Trophoblast cell (in vitro differentiated cells and primary cell): ENCODE results near the gene SYNGR2.

Experiments used
- DNase-seq, 2 donors: peaks; one replicate each; pipeline ENCODE4 v3.0.0-alpha.2; 2016
- H2AFZ ChIP-seq: 2 replicates; pipeline ENCODE4 v1.6.1; 2013; ENCODE audit warnings: low read length, moderate library complexity, mild to moderate bottlenecking; ENCODE audit not compliant: insufficient read depth, poor library complexity
- H2AK5ac ChIP-seq: 2 replicates; pipeline ENCODE4 v1.6.1; 2013; ENCODE audit warnings: mild to moderate bottlenecking, low read length
- H2BK120ac ChIP-seq: 2 replicates; pipeline ENCODE4 v1.6.1; 2013; ENCODE audit warnings: low read length, mild to moderate bottlenecking, moderate library complexity; ENCODE audit not compliant: insufficient read depth, poor library complexity
- H2BK12ac ChIP-seq: 2 replicates; pipeline ENCODE4 v1.6.1; 2013; ENCODE audit warnings: mild to moderate bottlenecking, low read length, moderate library complexity
- H2BK5ac ChIP-seq: 2 replicates; pipeline ENCODE4 v1.6.1; 2013; ENCODE audit warnings: low read length, low read depth, moderate library complexity, mild to moderate bottlenecking; ENCODE audit not compliant: poor library complexity
- H3K14ac ChIP-seq: 2 replicates; pipeline ENCODE4 v1.6.1; 2013; ENCODE audit warnings: mild to moderate bottlenecking, low read length
- H3K18ac ChIP-seq: 2 replicates; pipeline ENCODE4 v1.6.1; 2013; ENCODE audit warnings: mild to moderate bottlenecking, low read length
- H3K23ac ChIP-seq: 2 replicates; pipeline ENCODE4 v1.6.1; 2013; ENCODE audit warnings: low read length
- H3K27ac ChIP-seq: 2 replicates; pipeline ENCODE4 v1.5.1; 2013; ENCODE audit warnings: low read depth, mild to moderate bottlenecking, inconsistent platforms, low read length, moderate library complexity
- H3K27me3 ChIP-seq: 2 replicates; pipeline ENCODE4 v1.6.1; 2013; ENCODE audit warnings: inconsistent platforms, mild to moderate bottlenecking, low read length, moderate library complexity; ENCODE audit not compliant: insufficient read depth
- H3K36me3 ChIP-seq, 2 experiments: 1 replicate in 1 of 2; 2 replicates in 1 of 2; pipeline ENCODE4 v1.6.1; 2013; ENCODE audit warnings: low read length in 2 of 2, mild to moderate bottlenecking in 2 of 2, moderate library complexity in 1 of 2; ENCODE audit not compliant: insufficient read depth in 2 of 2, control insufficient read depth in 1 of 2
- H3K4ac ChIP-seq: 2 replicates; pipeline ENCODE4 v1.6.1; 2013; ENCODE audit warnings: low read depth, mild to moderate bottlenecking, low read length, moderate library complexity
- H3K4me1 ChIP-seq, 2 experiments: 1 replicate in 1 of 2; 2 replicates in 1 of 2; pipeline ENCODE4 v1.6.1; 2013; ENCODE audit warnings: low read length in 2 of 2, mild to moderate bottlenecking in 2 of 2, moderate library complexity in 1 of 2; ENCODE audit not compliant: insufficient read depth in 2 of 2, control insufficient read depth in 1 of 2
- H3K4me2 ChIP-seq: 2 replicates; pipeline ENCODE4 v1.6.1; 2013; ENCODE audit warnings: inconsistent platforms, mild to moderate bottlenecking, low read length, moderate library complexity
- H3K4me3 ChIP-seq: 2 replicates; pipeline ENCODE4 v1.5.1; 2013; ENCODE audit warnings: mild to moderate bottlenecking, low read depth, low read length, inconsistent platforms
- H3K79me1 ChIP-seq: one replicate; pipeline ENCODE4 v1.6.1; 2013; ENCODE audit warnings: low read length
- H3K79me2 ChIP-seq: 2 replicates; pipeline ENCODE4 v1.6.1; 2013; ENCODE audit warnings: low read length, mild to moderate bottlenecking; ENCODE audit not compliant: control insufficient read depth, insufficient read depth, poor library complexity
- H3K9ac ChIP-seq: 2 replicates; pipeline ENCODE4 v1.6.1; 2013; ENCODE audit warnings: mild to moderate bottlenecking, low read length
- H3K9me3 ChIP-seq: 2 replicates; pipeline ENCODE4 v1.6.1; 2013; ENCODE audit warnings: low read depth, mild to moderate bottlenecking, control low read depth, inconsistent platforms, low read length; ENCODE audit not compliant: insufficient read depth
- H4K12ac ChIP-seq: 2 replicates; pipeline ENCODE4 v1.6.1; 2013; ENCODE audit warnings: low read depth, mild to moderate bottlenecking, low read length, moderate library complexity
- H4K8ac ChIP-seq: 2 replicates; pipeline ENCODE4 v1.6.1; 2013; ENCODE audit warnings: low read depth, mild to moderate bottlenecking, low read length, moderate library complexity
- H4K91ac ChIP-seq: one replicate; pipeline ENCODE4 v1.6.1; 2013; ENCODE audit warnings: low read depth, mild to moderate bottlenecking, low read length, moderate library complexity
- WGBS: extraction: QIAGEN DNeasy Blood & Tissue Kit; methylation state at CpG from one replicate; pipeline ENCODE4 v1.1.7; 2013; ENCODE audit warnings: missing lambda C conversion rate; ENCODE audit not compliant: insufficient read length, insufficient coverage; ENCODE audit errors: extremely low coverage; 5-methylcytosine and 5-hydroxymethylcytosine counted together

Gene SYNGR2

DNA sequence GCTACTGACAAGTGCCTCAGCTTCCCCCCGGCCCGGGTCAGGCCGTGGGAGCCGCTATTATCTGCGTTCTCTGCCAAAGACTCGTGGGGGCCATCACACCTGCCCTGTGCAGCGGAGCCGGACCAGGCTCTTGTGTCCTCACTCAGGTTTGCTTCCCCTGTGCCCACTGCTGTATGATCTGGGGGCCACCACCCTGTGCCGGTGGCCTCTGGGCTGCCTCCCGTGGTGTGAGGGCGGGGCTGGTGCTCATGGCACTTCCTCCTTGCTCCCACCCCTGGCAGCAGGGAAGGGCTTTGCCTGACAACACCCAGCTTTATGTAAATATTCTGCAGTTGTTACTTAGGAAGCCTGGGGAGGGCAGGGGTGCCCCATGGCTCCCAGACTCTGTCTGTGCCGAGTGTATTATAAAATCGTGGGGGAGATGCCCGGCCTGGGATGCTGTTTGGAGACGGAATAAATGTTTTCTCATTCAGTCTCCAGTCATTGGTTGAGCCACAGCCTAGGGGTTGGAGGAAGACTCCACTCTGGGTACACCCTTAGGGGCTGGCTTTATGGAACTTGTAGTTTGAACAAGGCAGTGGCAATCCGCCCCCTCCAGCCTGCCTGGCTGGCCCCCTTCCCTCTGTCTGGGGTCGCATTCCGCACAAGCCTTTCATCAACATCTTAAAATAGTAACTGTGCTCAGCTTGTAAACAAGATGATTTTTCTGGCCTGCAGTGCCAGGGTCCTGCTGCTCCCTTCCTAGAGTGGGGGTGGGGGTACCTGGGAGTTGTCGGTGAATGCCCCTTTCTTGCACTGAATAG is 4.1 kb downstream of the SYNGR2 start:
- no peak overlapping the region for H3K4me2 ChIP-seq
- no peak overlapping the region for H2AK5ac ChIP-seq
- H3K27ac ChIP-seq = peak overlapping the region; percentile 2
- no peak overlapping the region for H3K14ac ChIP-seq
- H2BK12ac ChIP-seq = no peak overlapping the region
- H4K8ac ChIP-seq = no peak overlapping the region
- peaks cover 29 to 33% of the 10 kb centered on the region in 2 experiments for H3K36me3 ChIP-seq
- H4K91ac ChIP-seq = no peak overlapping the region
- H3K18ac ChIP-seq = no peak overlapping the region
- H2BK5ac ChIP-seq = no peak overlapping the region
- no peak for DNase-seq
- no peaks in the 10 kb centered on the region for H3K27me3 ChIP-seq
- H3K79me2 ChIP-seq = no peaks in the 10 kb centered on the region
- peaks cover 8 to 17% of the 10 kb centered on the region in 2 experiments for H3K4me1 ChIP-seq
- no peak overlapping the region for H3K9ac ChIP-seq
- H2AFZ ChIP-seq = no peak overlapping the region
- H4K12ac ChIP-seq = no peak overlapping the region
- H3K4me3 ChIP-seq = no peak overlapping the region
- H3K23ac ChIP-seq = no peak overlapping the region
- no peak overlapping the region for H2BK120ac ChIP-seq
- H3K9me3 ChIP-seq = no peaks in the 10 kb centered on the region
- WGBS = no CpG with 5 or more reads among the region's 19 CpGs
- no peak overlapping the region for H3K4ac ChIP-seq
- H3K79me1 ChIP-seq = peaks cover 5% of the 10 kb centered on the region

DNA sequence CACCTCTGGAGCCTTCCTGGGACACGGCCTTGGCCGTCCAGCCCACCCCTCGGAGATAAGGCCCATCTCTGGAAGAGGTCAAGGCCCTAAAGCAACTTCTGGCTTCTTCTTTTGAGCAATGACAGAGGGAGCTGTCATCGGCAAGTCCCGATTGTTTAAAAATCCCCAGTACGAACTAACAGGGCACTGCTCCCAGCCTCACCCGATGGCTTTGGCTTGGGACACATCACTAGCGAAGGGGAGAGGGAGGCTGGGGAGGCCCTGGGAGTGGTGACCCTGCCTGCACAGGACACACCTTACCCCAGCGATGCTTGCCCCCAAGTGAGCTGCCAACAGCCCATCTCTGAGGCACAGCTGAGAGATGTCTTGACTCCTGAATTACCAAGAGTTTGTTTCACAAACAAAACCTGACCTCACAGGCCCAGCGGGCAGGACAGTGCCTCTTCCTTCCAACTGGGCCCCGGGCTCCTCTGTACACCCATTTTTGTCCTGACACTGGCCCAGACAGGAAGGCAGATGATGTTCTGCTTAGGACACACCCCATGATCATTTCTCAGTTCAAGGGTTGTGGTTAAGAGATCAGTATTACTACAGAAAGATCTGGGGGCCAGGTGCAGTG is 4.8 kb downstream of the SYNGR2 start:
- no peak overlapping the region for H4K91ac ChIP-seq
- no peak overlapping the region for H2BK5ac ChIP-seq
- no peaks in the 10 kb centered on the region for H3K9me3 ChIP-seq
- no peak overlapping the region for H3K18ac ChIP-seq
- H3K23ac ChIP-seq = no peak overlapping the region
- H3K4me2 ChIP-seq = no peak overlapping the region
- no peak overlapping the region for H4K12ac ChIP-seq
- H3K14ac ChIP-seq = no peak overlapping the region
- no peak overlapping the region for H2BK120ac ChIP-seq
- no CpG with 5 or more reads among the region's 11 CpGs for WGBS
- H3K79me1 ChIP-seq = peaks cover 2% of the 10 kb centered on the region
- H3K27ac ChIP-seq = no peak overlapping the region
- no peak overlapping the region for H2BK12ac ChIP-seq
- peaks cover 5 to 14% of the 10 kb centered on the region in 2 experiments for H3K4me1 ChIP-seq
- H3K79me2 ChIP-seq = no peaks in the 10 kb centered on the region
- no peak overlapping the region for H3K9ac ChIP-seq
- no peak overlapping the region for H2AFZ ChIP-seq
- no peak overlapping the region for H3K4me3 ChIP-seq
- H3K4ac ChIP-seq = no peak overlapping the region
- H2AK5ac ChIP-seq = no peak overlapping the region
- peaks cover 32 to 36% of the 10 kb centered on the region in 2 experiments for H3K36me3 ChIP-seq
- H4K8ac ChIP-seq = no peak overlapping the region
- DNase-seq = no peak
- no peaks in the 10 kb centered on the region for H3K27me3 ChIP-seq

DNA sequence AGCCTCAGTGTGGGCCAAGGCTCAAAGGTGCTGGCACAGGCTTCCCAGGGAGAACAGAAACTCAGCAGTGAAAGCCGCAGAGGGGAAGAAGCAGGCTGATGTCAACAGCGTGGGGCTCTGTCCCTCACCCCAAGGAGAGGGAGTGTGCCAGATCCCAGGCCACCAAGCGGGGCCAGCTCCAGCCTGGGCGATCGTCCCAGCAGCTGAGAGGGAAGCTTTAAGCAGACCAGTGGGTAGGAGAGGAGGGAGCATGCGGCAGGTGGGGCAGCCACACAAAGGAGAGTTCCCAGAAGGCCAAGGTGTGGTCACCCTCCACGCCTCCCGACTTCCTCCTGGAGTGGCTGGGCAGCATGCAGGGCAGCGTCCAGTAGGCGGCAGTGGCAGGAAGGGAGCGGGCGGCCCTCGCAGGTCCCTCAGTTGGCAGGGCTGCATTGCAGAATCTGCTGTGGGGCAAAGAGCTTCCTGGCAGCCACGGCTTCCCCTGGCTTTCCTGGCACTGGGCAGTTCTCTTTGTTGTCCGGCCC is 6.0 kb downstream of the SYNGR2 start:
- DNase-seq = peak in 1 of 2 donors; percentile 18
- Histone ChIP-seq H3K4me2 (no peak overlapping the region), H3K36me3 (peaks cover 44 to 48% of the 10 kb centered on the region in 2 experiments), H3K79me2 (no peaks in the 10 kb centered on the region), H2AFZ (no peak overlapping the region), H4K8ac (no peak overlapping the region), H3K79me1 (no peaks in the 10 kb centered on the region), H3K14ac (no peak overlapping the region), H3K4me1 (peaks cover 3 to 12% of the 10 kb centered on the region in 2 experiments), H3K18ac (no peak overlapping the region), H2AK5ac (no peak overlapping the region), H3K4me3 (no peak overlapping the region), H2BK12ac (no peak overlapping the region), H3K23ac (no peak overlapping the region), H4K91ac (no peak overlapping the region), H3K9me3 (peaks cover under 1% of the 10 kb centered on the region), H3K27me3 (no peaks in the 10 kb centered on the region), H3K4ac (no peak overlapping the region), H3K9ac (no peak overlapping the region), H4K12ac (no peak overlapping the region), H2BK120ac (no peak overlapping the region), H3K27ac (no peak overlapping the region), H2BK5ac (no peak overlapping the region)
- WGBS = no CpG with 5 or more reads among the region's 15 CpGs

DNA sequence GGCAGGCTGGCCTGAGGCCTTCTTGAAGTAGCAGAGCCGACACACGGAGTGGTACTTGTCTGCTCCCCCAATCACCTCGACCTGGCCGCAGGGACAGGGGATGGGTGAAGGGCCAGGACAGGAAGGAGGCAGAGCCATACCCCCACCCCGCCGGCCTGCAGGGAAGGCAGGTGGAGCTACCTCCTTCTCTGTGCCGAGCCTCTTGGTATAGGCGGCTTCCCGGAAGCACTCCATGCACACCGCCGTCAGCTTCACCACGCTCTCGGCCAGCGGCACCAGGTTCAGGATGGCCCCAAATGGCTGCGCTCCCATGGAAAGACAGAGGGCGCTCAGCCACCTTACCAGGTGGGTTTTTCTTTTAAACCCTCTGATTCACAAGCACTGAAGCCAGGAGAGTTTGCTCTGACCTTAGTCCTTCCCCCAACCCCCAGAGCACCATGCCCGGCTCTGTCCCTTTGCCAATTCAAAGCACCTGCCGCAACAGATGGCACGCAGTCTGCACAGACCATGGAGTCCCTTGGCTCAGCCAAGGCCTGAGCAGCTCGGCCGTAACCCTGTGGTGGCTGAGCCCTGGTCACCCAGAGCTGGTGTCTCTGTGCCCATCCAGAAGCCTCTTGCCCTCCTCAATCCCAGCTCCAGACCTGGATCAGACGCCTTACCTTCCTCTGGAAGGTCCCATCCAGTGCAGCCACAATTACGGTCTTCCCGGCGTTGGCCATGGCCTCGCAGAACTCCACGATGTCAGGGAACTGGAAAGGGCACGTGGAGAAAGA is 6.7 kb downstream of the SYNGR2 start:
- WGBS = no CpG with 5 or more reads among the region's 28 CpGs

More for the DNA sequence above, 6.7 kb downstream of the SYNGR2 start:
- no peak for DNase-seq
- no peak overlapping the region for H4K8ac ChIP-seq
- no peak overlapping the region for H3K4ac ChIP-seq
- H3K9me3 ChIP-seq = peaks cover 2% of the 10 kb centered on the region
- H3K4me2 ChIP-seq = no peak overlapping the region
- no peaks in the 10 kb centered on the region for H3K79me1 ChIP-seq
- H2BK120ac ChIP-seq = no peak overlapping the region
- no peak overlapping the region for H2BK5ac ChIP-seq
- H3K27ac ChIP-seq = no peak overlapping the region
- no peak overlapping the region for H3K18ac ChIP-seq
- H3K9ac ChIP-seq = no peak overlapping the region
- no peak overlapping the region for H3K14ac ChIP-seq
- H3K36me3 ChIP-seq = peaks cover 47 to 52% of the 10 kb centered on the region in 2 experiments
- no peaks in the 10 kb centered on the region for H3K79me2 ChIP-seq
- no peak overlapping the region for H3K23ac ChIP-seq
- no peak overlapping the region for H2BK12ac ChIP-seq
- H4K91ac ChIP-seq = no peak overlapping the region
- peaks cover 6 to 13% of the 10 kb centered on the region in 2 experiments for H3K4me1 ChIP-seq
- H2AFZ ChIP-seq = no peak overlapping the region
- no peaks in the 10 kb centered on the region for H3K27me3 ChIP-seq
- no peak overlapping the region for H2AK5ac ChIP-seq
- H3K4me3 ChIP-seq = no peak overlapping the region
- H4K12ac ChIP-seq = no peak overlapping the region
